GM12864 (cell line): Measurements from ENCODE around the gene ATP6V0D1.

ENCODE experiments used
- DNase-seq: peaks from one replicate; pipeline ENCODE4 v3.0.0-alpha.2; 2011; ENCODE audit warnings: low read depth
- H3K4me3 ChIP-seq: 2 replicates; pipeline ENCODE4 v1.5.1; 2011; ENCODE audit warnings: mild to moderate bottlenecking, low read depth, low read length, control low read depth
- CTCF ChIP-seq: IDR thresholded peaks from 2 replicates; pipeline ENCODE4 v1.5.1; 2011; ENCODE audit warnings: low read depth, mild to moderate bottlenecking, moderate library complexity, low read length, control low read depth, inconsistent platforms; ENCODE audit errors: missing control alignments

ATP6V0D1 gene

GRCh38 chr16:67454852-67455251, 26.1 kb downstream of the ATP6V0D1 start:
- DNase-seq: no peak
- no peak for TF ChIP-seq CTCF
- no peak overlapping the region for H3K4me3 ChIP-seq

GRCh38 chr16:67454104-67454503, 26.9 kb downstream of the ATP6V0D1 start:
- DNase-seq: no peak
- no peak for TF ChIP-seq CTCF
- no peak overlapping the region for H3K4me3 ChIP-seq

GRCh38 chr16:67451704-67452435, 29.1 kb downstream of the ATP6V0D1 start:
- no peak for TF ChIP-seq CTCF
- no peak for DNase-seq

GRCh38 chr16:67451061-67451703, 29.8 kb downstream of the ATP6V0D1 start:
- H3K4me3 ChIP-seq: no peak overlapping the region
- no peak for TF ChIP-seq CTCF
- no peak for DNase-seq

More at GRCh38 chr16:67451704-67452435, 29.1 kb downstream of the ATP6V0D1 start:
- no peak overlapping the region for H3K4me3 ChIP-seq

GRCh38 chr16:67449739-67450138, 31.2 kb downstream of the ATP6V0D1 start:
- no peak for TF ChIP-seq CTCF
- no peak for DNase-seq

GRCh38 chr16:67449336-67449735, 31.6 kb downstream of the ATP6V0D1 start:
- H3K4me3 ChIP-seq: no peak overlapping the region
- no peak for DNase-seq
- no peak for TF ChIP-seq CTCF

More at GRCh38 chr16:67449739-67450138, 31.2 kb downstream of the ATP6V0D1 start:
- no peak overlapping the region for H3K4me3 ChIP-seq
